OCI-LY7 (cell line): Measurements from ENCODE around the gene GALNT6. TPM values are rescaled to one million over a fixed set of nuclear protein-coding genes. Genes with fewer than 3 reads are reported as not detected.

Experiments
- BruUV-seq: library from RNA; stranded (reverse); fragments of 400-500 nt; replicated peaks from 2 replicates; lab custom pipeline; 2021; lab: Mats Ljungman, UMichigan
- CTCF ChIA-PET: fragments of 300-600 bp; sonication (Branson Sonifier 250); formaldehyde crosslinking; loops from one replicate; lab custom pipeline; 2022; ENCODE audit warnings: antibody characterized with exemption; ENCODE audit not compliant: unreplicated experiment; lab: Charles Lee
- POLR2A ChIA-PET: fragments of 300-600 bp; sonication (Branson Sonifier 250); formaldehyde crosslinking; loops from one replicate; lab custom pipeline; 2022; ENCODE audit warnings: antibody characterized with exemption; lab: Charles Lee
- DNase-seq: peaks from one replicate; pipeline ENCODE4 v3.0.0-alpha.2; 2015; ENCODE audit warnings: low spot score
- H2AFZ ChIP-seq: fragments of 200-600 bp; sonication (generic), shearing (Covaris generic); 2 replicates; pipeline ENCODE4 v1.6.1; 2014; ENCODE audit warnings: mild to moderate bottlenecking, antibody characterized with exemption, low read length, moderate library complexity
- H3K27ac ChIP-seq: fragments of 200-600 bp; sonication (generic); 2 replicates; pipeline ENCODE4 v1.5.1; 2014; ENCODE audit warnings: mixed run types, low read depth, mild to moderate bottlenecking, moderate library complexity, low read length, inconsistent platforms; ENCODE audit not compliant: poor library complexity, severe bottlenecking
- H3K36me3 ChIP-seq: fragments of 200-600 bp; sonication (generic); 2 replicates; pipeline ENCODE4 v1.6.1; 2014; ENCODE audit warnings: mild to moderate bottlenecking, antibody characterized with exemption, low read length, moderate library complexity, mixed read lengths; ENCODE audit not compliant: insufficient read depth
- H3K4me1 ChIP-seq: fragments of 200-600 bp; sonication (generic); 2 replicates; pipeline ENCODE4 v1.5.1; 2014; ENCODE audit warnings: mild to moderate bottlenecking, low read length; ENCODE audit not compliant: insufficient read depth, poor library complexity, severe bottlenecking
- H3K4me2 ChIP-seq: fragments of 200-600 bp; sonication (generic); 2 replicates; pipeline ENCODE4 v1.6.1; 2014; ENCODE audit warnings: mild to moderate bottlenecking, low read length
- H3K4me3 ChIP-seq: fragments of 200-600 bp; sonication (generic); 2 replicates; pipeline ENCODE4 v1.5.1; 2014; ENCODE audit warnings: mild to moderate bottlenecking, low read depth, low read length; ENCODE audit not compliant: poor library complexity, severe bottlenecking
- H3K79me2 ChIP-seq: fragments of 200-600 bp; sonication (generic); 2 replicates; pipeline ENCODE4 v1.6.1; 2016; ENCODE audit warnings: low read depth, mild to moderate bottlenecking, low read length, moderate library complexity, mixed read lengths; ENCODE audit not compliant: insufficient read depth
- H3K9me2 ChIP-seq: fragments of 200-600 bp; sonication (generic); 2 replicates; pipeline ENCODE4 v1.6.1; 2016; ENCODE audit warnings: mild to moderate bottlenecking, low read length, mixed read lengths; ENCODE audit not compliant: insufficient read depth
- H3K9me3 ChIP-seq: fragments of 200-600 bp; sonication (generic); 2 replicates; pipeline ENCODE4 v1.6.1; 2014; ENCODE audit warnings: mild to moderate bottlenecking, mixed run types, low read length, mixed read lengths
- H4K20me1 ChIP-seq: fragments of 200-600 bp; sonication (generic); 2 replicates; pipeline ENCODE4 v1.6.1; 2014; ENCODE audit warnings: mild to moderate bottlenecking, antibody characterized with exemption, low read length, moderate library complexity, mixed read lengths; ENCODE audit not compliant: insufficient read depth
- EZH2phosphoT487 ChIP-seq: fragments of 200-600 bp; sonication (generic); IDR thresholded peaks from 2 replicates; pipeline ENCODE4 v1.6.1; 2018; ENCODE audit warnings: low read depth, borderline replicate concordance, mild to moderate bottlenecking, mixed run types, antibody characterized with exemption, low read length, moderate library complexity, mixed read lengths
- intact Hi-C: fragments of 100-400 bp; cut with micrococcal nuclease; formaldehyde crosslinking; loops from one replicate; pipeline ENCODE4 v1.10.0; 2022; ENCODE audit not compliant: unreplicated experiment
- total RNA-seq, 2 experiments: library from RNA; depleted of rRNA in 1 of 2; stranded (reverse); fragments of >200 nt in 1 of 2; shearing (Covaris generic) in 1 of 2; gene quantifications; 2 replicates each; pipeline ENCODE4 v1.2.3, GENCODE V29; 2014 to 2022
- TF ChIP-seq, protein P1 (sequence below): fragments of 200-600 bp; sonication (generic); conservative IDR thresholded peaks from 2 replicates; pipeline ENCODE4 v1.5.1; 2014; ENCODE audit warnings: mild to moderate bottlenecking, antibody characterized with exemption, low read length, moderate library complexity, mixed read lengths

Gene GALNT6
- total RNA-seq, 2 experiments from 2014 or later, result 1.4 to 4.8 TPM

GRCh38 chr12:51430196-51430895 lies 39.1 kb upstream of the GALNT6 start:
- Histone ChIP-seq H3K36me3 (no peaks in the 10 kb centered on the region), H4K20me1 (no peaks in the 10 kb centered on the region), H3K9me3 (no peaks in the 10 kb centered on the region), H3K79me2 (no peaks in the 10 kb centered on the region), H3K4me1 (no peaks in the 10 kb centered on the region), H3K4me2 (no peak overlapping the region), H3K9me2 (no peaks in the 10 kb centered on the region), H3K27ac (no peak overlapping the region), H2AFZ (no peak overlapping the region), H3K4me3 (no peak overlapping the region)
- CTCF ChIA-PET, result interaction anchor here (1.1 kb wide), 1 partner anchor 102 kb away, joined by 3 read pairs; no protein-coding TSS in a partner anchor
- intact Hi-C loops, result no loop called here
- BruUV-seq, result no TSS peak
- POLR2A ChIA-PET, result no interaction called here
- no peak for TF ChIP-seq EZH2phosphoT487
- TF ChIP-seq, protein P1, sequence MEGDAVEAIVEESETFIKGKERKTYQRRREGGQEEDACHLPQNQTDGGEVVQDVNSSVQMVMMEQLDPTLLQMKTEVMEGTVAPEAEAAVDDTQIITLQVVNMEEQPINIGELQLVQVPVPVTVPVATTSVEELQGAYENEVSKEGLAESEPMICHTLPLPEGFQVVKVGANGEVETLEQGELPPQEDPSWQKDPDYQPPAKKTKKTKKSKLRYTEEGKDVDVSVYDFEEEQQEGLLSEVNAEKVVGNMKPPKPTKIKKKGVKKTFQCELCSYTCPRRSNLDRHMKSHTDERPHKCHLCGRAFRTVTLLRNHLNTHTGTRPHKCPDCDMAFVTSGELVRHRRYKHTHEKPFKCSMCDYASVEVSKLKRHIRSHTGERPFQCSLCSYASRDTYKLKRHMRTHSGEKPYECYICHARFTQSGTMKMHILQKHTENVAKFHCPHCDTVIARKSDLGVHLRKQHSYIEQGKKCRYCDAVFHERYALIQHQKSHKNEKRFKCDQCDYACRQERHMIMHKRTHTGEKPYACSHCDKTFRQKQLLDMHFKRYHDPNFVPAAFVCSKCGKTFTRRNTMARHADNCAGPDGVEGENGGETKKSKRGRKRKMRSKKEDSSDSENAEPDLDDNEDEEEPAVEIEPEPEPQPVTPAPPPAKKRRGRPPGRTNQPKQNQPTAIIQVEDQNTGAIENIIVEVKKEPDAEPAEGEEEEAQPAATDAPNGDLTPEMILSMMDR, result no peak
- no peak for DNase-seq

DNA sequence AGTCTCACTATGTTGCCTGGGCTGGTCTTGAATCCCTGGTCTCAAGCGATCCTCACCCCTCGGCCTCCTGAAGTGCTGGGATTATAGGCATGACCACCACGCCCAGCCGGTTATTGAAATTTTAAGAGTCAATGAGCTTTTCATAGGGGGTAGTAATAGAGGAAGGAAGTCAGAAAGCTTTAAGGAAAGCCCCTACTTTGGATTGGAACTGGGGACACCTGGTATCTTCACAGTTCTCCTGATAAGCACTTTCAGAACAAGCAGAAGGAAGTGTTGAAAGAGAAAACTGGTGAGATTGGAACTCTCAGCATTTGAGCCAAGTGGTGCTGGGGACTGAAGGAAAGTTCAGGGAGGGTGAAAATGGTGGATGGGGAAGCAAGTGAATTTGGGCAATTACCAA lies 38.5 kb upstream of the GALNT6 start:
- TF ChIP-seq, protein P1, result no peak
- no peak for TF ChIP-seq EZH2phosphoT487
- H3K4me2 ChIP-seq, result no peak overlapping the region
- CTCF ChIA-PET, result interaction anchor here (1.1 kb wide), 1 partner anchor 103 kb away, joined by 3 read pairs; no protein-coding TSS in a partner anchor

GRCh38 chr12:51428256-51428655 lies 37.0 kb upstream of the GALNT6 start:
- H3K4me1 ChIP-seq, result peaks cover 6% of the 10 kb centered on the region
- H3K36me3 ChIP-seq, result no peaks in the 10 kb centered on the region
- H2AFZ ChIP-seq, result no peak overlapping the region
- H3K4me3 ChIP-seq, result no peak overlapping the region
- H4K20me1 ChIP-seq, result no peaks in the 10 kb centered on the region
- intact Hi-C loops, result no loop called here
- H3K79me2 ChIP-seq, result no peaks in the 10 kb centered on the region
- no peaks in the 10 kb centered on the region for H3K9me3 ChIP-seq
- no peak overlapping the region for H3K4me2 ChIP-seq
- POLR2A ChIA-PET, result interaction anchor here (0.8 kb wide), 1 partner anchor 21 kb away, joined by 4 read pairs; no protein-coding TSS in a partner anchor
- DNase-seq, result no peak
- BruUV-seq, result no TSS peak
- H3K27ac ChIP-seq, result no peak overlapping the region
- CTCF ChIA-PET, result no interaction called here
- TF ChIP-seq EZH2phosphoT487, result no peak
- TF ChIP-seq, protein P1, result no peak
- H3K9me2 ChIP-seq, result no peaks in the 10 kb centered on the region

More for the DNA sequence above, 38.5 kb upstream of the GALNT6 start:
- no TSS peak for BruUV-seq
- Histone ChIP-seq H3K4me1 (no peaks in the 10 kb centered on the region), H2AFZ (no peak overlapping the region), H3K27ac (no peak overlapping the region), H3K36me3 (no peaks in the 10 kb centered on the region), H4K20me1 (no peaks in the 10 kb centered on the region), H3K4me3 (no peak overlapping the region), H3K9me3 (no peaks in the 10 kb centered on the region), H3K79me2 (no peaks in the 10 kb centered on the region), H3K9me2 (no peaks in the 10 kb centered on the region)
- intact Hi-C loops, result no loop called here
- DNase-seq, result no peak
- POLR2A ChIA-PET, result no interaction called here
